Measurements from ENCODE around the gene ZNF598.

The ZNF598 gene

GRCh38 chr16:2009791-2010510 is at the start of gene ZNF598:
Gene ZNF598 (minus strand): TSS chr16:2009821.
- peak; percentile 71 for DNase-seq

DNA sequence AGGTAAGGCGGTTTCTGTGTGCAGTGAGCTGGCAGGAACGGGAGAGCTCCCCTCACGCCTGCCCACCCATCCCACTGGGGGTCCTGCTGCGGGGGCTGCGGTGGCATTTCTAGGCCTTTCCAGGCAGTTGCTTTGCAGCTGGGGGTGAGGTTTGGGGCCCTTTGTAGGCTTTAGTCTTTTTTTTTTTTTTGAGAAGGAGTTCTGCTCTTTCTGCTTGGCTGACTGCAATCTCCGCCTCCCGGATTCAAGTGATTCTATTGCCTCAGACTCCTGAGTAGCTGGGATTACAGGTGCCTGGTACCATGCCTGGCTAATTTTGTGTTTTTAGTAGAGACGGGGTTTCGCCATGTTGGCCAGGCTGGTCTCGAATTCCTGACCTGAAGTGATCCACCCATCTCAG is 49.3 kb upstream of the ZNF598 start:
- DNase-seq = no peak

DNA sequence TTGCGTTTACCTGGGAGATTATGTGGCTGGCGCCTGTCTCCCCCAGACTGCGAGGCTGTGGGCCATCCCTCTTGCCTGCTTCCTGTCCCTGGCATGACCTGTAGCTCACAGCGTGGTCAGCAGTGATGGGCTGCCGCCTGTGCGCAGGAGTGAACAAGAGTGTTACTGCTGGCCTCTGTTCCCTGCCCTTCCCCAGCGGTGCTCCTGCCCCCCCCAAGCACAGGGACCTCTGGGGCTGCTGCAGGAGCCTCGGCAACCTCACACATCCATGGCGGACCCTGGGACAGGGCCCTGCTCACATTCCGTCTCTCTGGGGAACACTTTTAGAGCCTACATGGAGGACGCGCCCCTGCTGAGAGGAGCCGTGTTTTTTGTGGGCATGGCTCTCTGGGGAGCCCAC is 48.8 kb upstream of the ZNF598 start:
- no peak for DNase-seq

GRCh38 chr16:2057438-2057837 is 47.8 kb upstream of the ZNF598 start:
- no peak for DNase-seq

GRCh38 chr16:2056681-2057407 is 47.2 kb upstream of the ZNF598 start:
- DNase-seq = no peak

DNA sequence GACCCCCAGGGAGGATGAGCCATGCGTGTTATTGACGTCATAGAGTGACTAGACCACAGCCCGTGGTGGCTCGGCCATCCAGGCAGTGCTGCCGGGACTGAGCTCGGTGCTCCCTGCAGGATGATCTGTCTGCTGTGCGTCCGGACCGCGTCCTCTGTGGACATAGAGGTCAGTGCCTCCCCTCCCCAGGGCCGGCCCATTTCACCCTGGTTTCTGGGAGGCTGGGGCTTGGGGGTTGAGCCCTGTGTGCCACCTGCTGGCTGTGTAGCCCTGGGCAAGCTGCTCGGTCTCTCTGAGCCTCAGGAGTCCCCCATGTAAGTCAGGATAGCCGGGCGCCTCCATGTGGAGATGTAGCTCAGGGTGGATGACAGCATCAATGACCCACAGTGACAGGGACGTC is 46.5 kb upstream of the ZNF598 start:
- DNase-seq = no peak

DNA sequence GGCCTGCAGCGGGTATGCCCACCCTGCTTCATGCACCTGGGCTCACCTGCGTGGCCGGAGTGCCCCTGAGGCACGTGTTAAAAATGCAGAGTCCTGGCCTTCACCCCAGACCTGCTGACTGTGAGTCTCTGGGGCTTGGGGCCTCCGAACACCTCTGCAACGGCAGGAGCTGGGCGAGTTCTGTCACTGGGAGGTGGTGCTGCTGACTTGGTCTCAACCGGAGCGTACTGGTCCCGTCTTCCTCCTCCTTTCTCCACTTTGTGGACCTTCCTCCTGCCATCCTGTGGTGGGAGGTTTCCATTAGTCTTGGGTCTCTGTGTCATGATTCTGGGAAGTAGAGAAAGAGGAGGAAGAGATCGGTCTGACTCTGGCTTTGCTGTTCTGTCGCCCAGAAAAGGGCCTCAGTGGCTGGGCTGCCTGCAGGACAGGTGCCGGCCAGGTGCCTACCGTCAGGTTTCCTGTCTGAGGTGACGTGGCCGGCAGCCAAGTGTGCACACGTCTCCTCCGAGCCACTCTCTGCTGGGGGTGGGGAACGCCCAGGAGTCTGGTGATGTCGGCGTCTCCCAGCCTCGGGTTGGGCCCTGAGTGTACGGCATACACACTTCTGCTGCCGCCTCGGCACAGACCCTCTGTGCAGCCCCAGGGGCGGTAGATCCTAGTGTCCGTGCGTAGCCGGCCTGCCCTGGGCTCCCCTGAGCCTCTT is 45.1 kb upstream of the ZNF598 start:
- no peak for DNase-seq

GRCh38 chr16:2053897-2054296 is 44.3 kb upstream of the ZNF598 start:
- no peak for DNase-seq

DNA sequence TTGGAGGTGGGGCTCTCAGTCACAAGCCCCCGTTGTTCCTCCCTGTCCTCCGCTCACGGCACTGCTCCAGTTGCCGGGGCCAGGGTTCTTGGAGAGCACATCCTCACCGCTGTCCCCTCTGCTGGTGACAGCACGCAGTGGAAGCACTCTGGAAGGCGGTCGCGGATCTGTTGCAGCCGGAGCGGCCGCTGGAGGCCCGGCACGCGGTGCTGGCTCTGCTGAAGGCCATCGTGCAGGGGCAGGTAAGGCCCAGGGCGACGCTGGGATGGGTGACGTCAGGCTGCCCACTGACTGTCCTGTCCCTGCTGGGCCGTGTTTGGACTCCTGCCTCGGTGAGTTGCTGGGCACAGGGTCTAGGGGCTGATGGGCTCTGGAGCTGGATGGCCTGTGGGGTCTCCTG is 43.6 kb upstream of the ZNF598 start:
- DNase-seq = no peak

DNA sequence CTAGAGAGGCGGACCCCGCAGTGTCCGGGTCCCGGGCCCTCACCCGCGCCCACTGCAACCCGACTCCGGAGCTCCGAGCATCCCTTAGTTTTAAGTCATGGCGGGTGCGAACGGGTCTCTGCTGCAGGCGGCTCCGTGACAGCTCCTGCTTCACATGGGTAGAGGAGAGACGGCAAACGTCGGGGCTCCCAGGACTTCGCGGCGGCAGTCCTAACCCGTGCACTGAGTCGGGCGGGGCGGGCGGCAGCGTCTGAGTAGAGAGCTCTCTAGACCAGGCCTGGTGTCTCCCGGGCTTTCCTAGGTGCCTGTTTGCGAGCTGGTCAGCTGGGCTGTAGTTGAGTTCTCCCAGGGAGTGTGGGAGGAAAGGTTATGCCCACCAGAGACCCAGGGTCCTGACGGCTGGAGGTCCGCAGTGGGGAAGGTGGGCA is 38.5 kb upstream of the ZNF598 start:
- DNase-seq = no peak

DNA sequence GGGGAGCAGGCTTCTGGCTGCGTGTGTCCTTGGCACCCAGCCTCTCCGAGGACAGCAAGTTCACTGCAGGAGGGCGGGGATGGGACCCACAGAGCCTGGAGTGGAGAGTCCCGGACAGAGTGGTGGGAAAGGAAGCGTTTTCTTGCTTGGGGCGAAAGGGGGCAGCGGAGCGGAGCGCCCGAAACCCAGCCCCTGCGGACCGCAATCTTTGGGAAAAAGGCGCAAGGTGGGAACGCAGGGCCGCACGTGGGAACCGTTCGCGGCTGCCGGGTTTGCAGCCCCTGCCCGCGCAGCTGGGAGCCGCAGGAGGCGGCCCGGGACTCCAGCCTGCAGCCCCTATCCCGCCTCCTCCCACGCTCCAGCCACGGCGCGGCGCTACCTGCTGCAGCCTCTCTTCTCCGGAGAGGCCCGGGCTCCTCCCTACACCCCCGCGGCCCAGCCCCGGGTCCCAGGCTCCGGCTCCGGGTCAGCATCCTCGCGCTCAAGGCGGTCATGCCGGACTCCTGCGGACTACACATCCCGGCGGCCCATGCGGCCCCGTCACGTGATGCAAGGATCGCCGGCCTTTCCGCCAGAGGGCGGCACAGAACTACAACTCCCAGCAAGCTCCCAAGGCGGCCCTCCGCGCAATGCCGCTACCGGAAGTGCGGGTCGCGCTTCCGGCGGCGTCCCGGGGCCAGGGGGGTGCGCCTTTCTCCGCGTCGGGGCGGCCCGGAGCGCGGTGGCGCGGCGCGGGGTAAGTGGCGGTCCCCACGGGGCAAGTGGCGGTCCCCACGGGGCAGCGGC is 37.9 kb upstream of the ZNF598 start, which contains the start of the genes NTHL1 and TSC2:
Gene NTHL1 (minus strand): TSS at position 505 of the 786 bp plus-strand sequence. CDS start 11 bp downstream, at position 494.
Gene TSC2 (plus strand): TSS at position 656 of the 786 bp plus-strand sequence. CDS start 631 bp downstream, outside the sequence.
- DNase-seq = peak; percentile 95

DNA sequence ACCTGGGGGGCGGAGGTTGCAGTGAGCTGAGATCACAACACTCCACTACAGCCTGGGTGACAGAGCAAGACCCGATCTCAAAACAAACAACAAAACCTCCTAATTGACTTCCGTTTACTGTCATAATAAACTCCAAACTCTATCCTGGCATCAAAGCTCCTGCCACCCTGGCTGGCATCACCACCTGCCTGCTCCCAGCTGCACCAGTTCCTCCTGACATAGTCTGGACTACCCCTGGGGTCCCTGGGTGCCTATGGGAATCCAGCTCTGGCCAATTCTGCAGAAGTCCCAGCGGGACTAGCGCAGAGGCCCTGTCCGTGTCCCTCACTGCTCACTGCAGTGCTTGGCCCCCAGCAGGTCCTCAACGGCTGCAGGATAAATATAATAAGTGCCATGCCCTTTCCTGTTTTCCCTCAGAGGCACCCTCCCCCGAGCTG is 37.3 kb upstream of the ZNF598 start:
- no peak for DNase-seq

DNA sequence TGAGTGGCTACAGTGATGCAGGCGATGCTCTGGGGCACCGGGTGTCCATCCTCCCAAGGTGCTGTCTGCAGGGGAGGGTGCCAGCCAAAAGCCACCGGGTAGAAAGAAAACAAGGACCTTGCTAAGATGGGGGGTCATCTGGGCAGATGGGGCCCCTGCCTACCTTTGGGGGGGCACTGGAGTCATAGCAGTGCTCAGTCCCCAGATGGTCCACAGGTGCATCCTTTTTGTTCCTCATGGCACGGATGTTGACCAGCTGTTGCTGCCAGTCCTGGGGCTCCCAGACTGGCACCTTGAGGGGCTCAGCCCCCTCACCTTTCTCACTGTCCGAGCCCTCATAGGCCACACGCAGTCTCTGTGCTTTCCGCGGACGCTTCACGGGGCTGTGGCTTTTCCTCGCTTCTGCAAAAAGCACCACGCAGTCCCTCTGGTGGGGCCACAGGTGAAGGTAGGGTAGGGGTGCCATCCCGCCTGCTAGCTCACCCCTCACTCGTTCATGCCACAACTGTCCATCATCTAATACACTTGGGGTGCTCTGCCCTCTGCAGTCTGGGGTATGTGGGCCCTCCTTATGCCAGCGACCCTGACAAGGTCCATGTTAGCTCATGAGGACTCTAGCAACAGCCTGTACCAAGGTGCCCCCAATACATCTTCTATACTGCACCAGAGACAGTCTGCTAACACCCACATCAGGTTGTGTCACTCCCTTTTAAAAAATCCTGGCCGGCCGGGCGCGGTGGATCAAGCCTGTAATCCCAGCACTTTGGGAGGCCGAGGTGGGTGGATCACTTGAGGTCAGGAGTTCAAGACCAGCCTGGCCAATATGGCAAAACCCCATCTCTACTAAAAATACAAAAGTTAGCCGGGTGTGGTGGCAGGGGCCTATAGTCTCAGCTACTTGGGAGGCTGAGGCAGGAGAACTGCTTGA is 36.6 kb upstream of the ZNF598 start:
- DNase-seq = no peak

DNA sequence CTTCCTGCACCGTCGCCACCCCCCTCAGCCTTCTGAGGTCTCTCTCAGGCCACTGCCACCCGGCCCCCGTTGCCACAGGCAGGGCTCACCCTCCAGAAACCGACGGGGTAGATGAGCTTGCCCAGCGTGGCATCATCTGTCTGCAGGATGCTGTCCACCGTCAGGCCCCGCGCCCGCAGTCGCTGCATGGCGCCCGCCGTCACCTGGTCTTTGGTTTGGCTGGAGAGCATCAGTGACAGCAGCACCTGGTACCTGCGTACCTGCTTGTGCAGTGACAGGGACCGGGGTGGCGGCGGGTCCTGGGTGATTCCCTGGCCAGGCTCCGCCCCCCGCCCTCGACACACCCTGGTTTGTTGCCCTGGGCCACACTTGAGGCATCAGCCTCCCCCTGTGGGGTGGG is 34.9 kb upstream of the ZNF598 start:
- no peak for DNase-seq

GRCh38 chr16:2043667-2044451 is 34.2 kb upstream of the ZNF598 start:
- DNase-seq = no peak

DNA sequence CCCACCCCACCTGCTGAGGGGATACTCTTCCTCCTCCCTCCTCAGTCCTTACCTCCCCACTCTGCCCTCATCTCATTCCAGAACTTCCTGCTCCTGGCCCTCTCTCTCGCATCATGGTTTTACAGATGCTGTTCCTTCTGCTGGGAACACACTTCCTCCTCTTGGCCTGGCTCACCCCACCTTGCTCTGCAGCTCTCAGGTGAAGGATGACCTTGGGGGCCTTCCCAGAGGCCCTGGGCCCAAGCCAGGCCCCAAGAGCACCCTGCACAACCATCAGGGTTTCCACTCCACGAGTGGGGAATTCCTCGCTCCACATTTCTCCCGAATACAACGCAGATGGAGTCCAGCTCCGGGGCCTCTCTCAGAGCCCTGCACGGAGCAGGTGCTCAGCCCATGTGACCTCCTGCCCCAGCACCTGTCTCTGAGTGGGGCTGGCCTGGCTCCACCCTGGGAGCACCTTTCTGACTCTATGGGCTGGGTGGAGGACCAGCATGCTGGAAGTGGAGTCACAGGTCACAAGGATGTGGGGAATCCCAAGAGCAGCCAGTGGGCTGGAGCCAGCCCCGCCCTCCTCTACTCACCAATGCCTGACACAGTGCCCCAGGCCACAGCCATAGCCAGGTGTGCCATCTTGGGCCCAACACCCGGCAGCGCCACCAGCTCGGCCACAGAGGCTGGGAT is 33.5 kb upstream of the ZNF598 start:
- DNase-seq = no peak

GRCh38 chr16:2042171-2042985 is 32.8 kb upstream of the ZNF598 start:
- no peak for DNase-seq

DNA sequence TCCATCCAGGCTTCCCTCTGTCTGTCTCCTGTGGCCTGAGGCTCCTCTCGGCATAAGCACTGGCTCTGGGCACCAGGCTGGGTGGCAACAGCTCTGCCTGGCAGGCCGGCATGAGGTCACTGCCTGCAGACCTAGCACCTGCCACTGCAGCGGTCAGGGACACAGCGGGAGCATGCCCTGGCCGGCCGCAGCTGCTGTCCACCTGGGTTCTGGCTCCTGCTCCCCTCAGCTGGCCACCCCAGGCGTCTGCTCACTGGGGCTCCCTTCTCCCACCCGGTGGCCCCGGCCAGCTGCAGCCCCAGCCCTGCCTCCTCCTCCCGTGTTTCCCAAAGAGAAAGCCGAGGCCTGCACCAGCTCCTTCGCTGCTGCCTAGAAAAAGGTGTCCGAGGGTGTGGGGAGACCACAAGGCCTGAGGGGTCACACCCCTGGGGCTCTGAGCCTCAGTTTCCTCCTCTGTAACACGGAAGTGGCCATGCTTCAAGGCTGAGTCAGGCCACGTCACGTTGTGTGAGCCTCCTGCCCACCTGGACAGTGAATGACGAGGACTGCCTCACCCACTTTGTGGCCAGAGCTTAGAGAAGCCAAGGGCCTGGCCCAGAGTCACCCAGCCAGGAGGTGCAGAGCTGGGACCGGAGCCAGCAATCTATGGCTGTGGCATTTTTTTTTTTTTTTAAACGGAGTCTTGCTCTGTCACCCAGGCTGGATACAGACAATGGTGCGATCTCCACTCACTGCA is 31.3 kb upstream of the ZNF598 start:
- no peak for DNase-seq
